HG02973 (cell line): Measurements from ENCODE around the gene ZNF211.

Experiments
- ATAC-seq: cut with Tn5 transposase; IDR thresholded peaks from one replicate; pipeline ENCODE4 v1.9.1; 2021; ENCODE audit warnings: moderate library complexity; ENCODE audit not compliant: unreplicated experiment

The ZNF211 gene

DNA sequence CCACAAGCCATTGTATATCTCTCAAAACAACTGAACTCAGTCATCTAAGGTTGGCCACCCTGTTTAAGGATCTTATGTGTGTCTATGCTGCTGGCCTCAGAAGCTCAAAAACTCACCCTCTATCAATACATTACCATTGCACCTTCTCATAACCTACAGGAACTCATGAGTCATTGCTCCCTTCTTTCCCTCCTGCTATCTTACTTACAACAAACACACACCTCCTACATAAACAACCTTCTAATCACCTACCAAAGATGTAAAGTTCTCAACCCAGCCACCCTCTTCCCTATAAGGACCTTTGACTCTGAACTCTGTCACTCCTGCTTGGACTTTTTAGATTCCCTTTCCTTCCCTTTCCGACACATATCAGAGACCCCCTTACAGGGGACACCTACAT is 22.5 kb downstream of the ZNF211 start:
- ATAC-seq: no peak

DNA sequence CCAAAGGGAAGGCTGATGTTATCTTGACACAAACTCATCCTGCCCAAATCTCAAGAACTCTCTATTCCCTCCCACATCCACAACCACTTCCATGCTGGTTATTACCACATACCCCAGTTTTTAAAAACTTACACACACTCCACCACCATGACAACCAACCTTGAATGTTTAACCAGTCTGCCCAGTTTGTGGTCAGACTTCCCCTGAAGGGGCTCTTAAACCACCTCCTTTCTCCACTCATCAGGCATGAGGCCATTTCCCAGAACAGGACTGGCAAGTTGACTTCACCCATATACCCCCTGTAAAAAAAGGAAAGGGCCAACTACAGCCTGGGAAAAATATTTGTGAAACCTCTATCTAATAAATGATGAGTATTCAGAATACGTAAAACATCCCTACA is 23.4 kb downstream of the ZNF211 start:
- ATAC-seq: no peak

DNA sequence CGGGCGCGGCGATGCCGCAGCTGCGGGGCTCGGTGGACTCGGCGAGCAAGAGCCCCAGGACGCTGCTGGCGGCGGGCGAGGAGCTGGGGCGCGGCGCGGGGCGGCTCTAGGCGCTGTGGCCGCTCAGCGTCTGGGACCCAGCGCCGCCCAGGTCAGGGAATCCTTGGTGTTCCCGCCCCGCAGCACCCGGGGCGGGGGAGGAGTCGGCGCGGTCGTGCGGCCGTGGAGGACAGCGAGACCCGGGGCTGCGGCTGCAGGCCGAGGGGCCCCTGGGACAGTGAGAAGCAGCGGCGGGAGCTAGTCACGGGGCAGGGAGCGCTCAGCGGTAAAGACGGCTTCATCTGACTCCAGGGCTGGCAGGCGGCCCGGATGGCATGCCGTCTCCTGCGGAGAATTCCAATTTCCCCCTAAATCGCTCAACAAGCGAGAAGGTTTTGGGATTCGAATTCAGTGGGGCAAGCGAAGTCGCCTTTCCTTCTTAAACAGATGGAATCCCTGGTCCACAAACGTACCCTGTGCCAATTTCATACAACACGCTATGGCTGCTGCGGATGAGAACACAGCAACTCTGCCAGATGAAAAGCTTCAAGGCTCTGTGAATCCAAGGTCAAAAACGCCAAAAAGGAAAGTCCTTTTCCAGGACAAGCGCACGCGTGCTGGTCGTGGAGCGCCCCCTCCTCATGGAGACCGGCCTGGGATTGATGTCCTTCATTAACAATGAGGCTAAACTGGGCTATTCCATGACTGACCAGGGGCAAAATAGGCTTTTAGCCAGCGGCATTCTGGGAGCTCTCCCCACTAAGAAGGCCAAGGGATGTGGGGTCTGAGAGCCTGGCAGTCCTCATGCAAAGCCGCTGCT is 31.5 kb downstream of the ZNF211 start:
- ATAC-seq: no peak

DNA sequence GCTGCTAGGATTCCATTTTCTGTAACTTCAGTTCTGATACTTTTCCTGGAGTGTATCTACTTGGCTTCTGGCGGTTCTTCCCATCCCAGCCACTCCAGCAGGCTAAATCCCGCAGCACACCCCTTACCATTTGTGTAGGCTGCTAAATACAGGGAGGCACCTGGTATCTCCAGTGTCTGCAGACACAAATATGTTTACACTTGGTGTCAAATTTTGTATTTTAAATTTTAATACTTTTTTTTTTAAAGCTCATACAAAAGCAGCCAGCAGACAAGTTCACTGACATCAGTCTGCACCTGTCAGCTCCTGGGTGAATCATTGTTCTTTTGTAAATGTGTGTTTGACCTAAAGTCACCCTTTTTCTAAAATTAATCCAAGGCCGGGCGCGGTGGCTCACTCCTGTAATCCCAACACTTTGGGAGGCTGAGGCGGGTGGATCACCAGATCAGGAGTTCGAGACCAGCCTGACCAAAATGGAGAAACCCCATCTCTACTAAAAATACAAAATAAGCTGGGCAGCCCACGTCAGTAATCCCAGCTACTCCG is 32.4 kb downstream of the ZNF211 start:
- no peak for ATAC-seq

DNA sequence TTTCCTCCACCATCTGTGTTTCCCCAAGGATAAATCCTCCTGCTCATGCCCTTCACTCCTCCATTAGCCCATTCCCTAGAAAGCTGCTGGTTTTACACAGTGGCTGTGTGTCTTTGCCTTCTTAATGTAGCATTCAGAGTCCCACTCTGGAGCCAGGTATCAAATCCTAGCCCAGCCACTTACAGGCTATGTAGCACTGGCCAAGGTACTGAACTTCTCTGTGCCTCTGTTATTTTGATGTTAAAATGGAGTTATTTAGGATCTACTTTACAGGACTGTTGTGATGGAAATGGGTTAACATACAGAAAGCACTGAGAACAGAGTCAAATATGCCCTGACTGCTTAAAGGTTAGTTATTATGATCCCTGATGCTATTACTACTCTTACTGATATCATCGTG is 34.3 kb downstream of the ZNF211 start:
- ATAC-seq: no peak

DNA sequence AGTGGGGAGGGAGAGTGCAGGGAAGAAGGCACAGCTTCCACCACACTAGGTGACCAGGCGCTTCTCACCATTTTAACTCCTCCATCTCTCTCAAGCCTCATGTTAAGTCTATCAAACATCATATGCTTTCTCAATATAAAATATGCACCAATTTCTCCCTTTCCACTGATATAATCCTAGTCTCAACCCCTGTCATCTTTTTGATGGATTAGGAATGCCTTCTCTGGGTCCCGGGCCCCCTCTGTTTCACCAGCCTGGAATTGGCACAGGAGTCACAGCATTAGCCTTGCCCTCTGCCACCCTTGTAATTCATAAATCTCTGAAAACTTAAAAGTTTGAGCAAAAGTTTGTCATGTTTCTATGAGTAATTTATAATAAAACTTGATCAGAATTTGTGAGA is 35.7 kb downstream of the ZNF211 start, which contains the start of gene ZSCAN4:
TSS of gene ZSCAN4 (plus strand) at position 301 of the 400 bp plus-strand sequence. CDS start 7,211 bp downstream, outside the sequence.
- ATAC-seq: no peak

DNA sequence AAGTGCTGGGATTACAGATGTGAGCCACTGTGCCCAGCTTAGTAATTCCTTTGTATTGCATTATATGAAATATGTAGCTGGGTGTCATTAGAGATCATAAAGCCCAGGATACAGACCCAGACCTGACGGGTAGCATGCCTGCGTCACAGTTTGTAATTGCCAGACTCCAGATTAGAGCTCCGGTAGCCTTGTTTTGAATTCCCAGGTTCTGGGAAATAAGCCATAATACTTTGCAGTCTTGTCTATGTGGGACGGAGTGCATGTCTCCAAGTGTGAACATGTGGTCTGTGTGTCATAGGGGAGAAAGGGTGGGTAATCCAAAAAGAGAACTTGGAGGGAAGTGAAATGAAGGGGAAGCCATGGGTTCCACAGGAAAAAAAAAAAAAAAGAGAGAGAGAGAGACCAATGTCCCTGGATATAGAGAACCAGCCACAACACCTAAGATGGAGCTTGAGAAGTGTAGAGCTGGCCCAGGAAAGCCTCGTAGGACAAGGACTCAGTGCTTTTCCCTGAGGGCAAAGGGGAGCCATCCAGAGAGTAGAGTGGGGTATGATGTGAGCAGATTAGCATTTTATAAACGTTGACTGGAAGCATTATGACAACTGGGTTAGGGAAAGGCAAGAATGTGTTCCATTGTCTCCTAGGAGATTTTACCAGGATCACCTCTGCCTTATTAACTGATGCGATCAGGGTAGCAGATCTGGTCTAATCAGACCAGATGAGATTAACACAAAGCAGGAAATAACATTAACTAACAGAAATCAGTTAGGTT is 38.3 kb downstream of the ZNF211 start:
- no peak for ATAC-seq

DNA sequence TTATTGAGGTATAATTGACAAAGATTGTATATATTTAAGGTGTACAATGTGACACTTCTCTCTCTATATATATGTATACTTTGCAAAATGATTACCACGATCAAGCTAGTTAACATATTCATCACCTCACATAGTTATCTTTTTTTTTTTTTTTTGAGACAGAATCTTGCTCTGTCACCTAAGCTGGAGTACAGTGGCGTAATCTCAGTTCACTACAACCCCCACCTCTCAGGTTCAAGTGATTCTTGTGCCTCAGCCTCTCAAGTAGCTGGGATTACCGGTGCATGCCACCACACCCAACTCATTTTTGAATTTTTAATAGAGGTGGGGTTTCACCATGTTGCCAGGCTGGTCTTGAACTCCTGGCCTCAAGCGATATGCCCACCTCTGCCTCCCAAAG is 39.5 kb downstream of the ZNF211 start:
- no peak for ATAC-seq

DNA sequence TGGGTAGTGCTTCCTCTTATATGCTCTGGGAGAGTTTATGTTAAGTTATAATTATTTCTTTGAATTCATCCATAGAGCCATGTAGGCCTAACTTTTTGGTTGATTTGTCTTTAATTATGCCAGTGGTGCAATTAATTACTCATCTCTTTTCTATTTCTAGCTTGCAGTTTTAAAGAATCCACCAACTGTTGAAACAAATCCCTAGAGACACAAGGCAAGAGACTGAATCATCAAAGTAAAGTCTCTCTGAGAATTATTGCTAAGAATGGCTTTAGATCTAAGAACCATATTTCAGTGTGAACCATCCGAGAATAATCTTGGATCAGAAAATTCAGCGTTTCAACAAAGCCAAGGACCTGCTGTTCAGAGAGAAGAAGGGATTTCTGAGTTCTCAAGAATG is 42.9 kb downstream of the ZNF211 start:
- no peak for ATAC-seq

DNA sequence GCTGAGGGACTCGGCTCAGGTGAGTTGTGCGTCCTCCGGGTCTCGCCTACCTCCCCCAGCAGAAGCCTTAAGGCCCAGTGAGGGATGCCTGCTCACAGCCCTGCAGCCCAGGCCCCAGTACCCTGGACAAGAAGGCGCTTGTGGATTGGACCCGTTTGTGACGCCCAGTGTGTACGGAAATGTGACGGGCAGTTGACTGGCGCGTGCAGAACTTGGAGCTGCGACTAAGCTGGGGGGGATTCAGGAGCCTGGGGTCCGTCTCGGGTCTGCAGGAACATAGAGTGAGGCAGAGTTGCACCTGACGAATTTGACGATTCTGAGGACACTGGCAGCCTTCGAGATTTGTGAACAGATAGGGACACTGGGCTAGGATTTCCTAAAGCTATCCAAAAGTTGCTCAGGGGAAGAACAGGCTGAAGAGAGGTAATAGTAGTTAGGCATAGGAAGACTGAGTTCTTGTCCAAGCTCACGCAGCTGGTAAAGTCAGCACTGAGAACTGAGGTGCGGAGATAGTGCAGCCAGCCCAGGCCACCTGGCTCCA is 49.3 kb downstream of the ZNF211 start:
- ATAC-seq: no peak

DNA sequence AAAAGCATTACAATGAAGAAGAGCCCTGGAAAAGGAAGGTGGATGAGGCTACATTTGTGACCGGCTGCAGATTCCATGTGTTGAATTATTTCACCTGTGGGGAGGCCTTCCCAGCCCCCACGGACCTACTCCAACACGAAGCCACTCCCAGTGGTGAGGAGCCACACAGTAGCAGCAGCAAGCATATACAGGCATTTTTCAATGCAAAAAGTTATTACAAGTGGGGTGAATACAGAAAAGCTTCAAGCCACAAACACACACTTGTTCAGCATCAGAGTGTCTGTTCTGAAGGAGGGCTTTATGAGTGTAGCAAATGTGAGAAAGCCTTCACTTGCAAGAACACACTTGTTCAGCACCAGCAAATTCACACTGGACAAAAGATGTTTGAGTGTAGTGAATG is 53.8 kb downstream of the ZNF211 start:
- no peak for ATAC-seq

DNA sequence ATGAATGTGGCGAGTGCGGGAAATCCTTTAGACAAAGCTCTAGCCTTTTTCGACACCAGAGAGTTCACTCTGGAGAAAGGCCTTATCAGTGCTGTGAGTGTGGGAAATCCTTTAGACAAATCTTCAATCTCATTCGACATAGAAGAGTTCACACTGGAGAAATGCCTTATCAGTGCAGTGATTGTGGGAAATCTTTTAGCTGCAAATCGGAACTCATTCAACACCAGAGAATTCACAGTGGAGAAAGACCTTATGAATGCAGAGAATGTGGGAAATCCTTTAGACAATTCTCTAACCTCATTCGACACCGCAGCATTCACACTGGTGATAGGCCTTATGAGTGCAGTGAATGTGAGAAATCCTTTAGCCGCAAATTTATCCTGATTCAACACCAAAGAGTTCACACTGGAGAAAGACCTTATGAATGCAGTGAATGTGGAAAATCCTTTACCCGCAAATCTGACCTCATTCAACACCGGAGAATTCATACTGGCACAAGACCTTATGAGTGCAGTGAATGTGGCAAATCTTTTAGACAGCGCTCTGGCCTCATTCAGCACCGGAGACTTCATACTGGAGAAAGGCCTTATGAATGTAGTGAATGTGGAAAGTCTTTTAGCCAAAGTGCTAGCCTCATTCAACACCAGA is 54.5 kb downstream of the ZNF211 start:
- ATAC-seq: no peak

DNA sequence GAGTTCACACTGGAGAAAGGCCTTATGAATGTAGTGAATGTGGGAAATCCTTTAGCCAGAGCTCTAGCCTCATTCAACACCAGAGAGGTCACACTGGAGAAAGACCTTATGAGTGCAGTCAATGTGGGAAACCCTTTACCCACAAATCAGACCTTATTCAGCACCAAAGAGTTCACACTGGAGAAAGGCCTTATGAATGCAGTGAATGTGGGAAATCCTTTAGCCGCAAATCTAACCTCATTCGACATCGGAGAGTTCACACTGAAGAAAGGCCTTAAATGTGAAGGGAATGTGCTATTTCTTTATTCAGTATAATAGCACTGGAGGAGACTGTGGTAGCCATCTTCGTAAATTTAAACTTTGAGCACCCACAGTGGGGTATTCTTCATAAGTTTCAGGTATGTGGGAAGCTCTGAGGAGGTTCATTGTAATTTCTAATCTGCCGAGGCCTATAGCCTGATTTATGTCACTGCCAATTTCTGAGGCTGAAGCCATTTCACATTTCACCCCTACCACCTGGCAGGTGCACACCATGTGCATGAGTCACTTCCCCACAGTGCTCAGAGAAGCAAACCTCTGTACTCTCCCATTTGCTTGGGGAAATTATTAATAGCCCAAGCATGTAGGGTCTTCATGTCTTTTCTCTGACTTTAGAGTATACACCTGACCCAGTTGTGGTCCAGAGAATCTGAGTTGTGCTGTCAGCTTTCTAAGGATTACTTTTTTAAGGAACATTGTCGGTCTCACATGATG is 55.2 kb downstream of the ZNF211 start:
- no peak for ATAC-seq

DNA sequence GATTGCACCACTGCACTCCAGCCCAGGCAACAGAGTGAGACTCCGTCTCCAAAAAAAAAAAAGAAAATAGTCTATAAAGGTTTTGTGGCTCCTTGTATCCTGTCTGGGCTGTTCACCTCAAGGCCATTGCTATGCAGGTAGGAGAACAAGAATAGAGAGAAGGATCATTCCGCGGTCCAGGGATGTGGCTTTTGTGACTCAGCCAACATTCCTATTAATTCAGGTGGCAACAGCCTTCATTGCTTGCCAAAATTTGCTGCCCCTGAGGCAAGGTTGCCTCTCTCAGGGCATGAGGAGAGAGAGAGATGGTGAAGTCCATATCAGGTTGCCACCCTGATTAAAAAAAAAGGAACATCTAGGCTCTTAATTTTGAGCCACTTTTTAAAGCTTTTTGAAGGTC is 56.8 kb downstream of the ZNF211 start:
- ATAC-seq: no peak
